ENCODE measurements around the gene UBE2D2. TPM values are rescaled to one million over a fixed set of nuclear protein-coding genes. Genes with fewer than 3 reads are reported as not detected.
"Not testable (repeated sequence)": the region's sequence is repeated elsewhere in the genome, so short reads cannot be mapped to it uniquely, and the experiment has no call there.

UBE2D2 gene
- polyA plus RNA-seq, 4 donors = 74.3 to 118 (median 95.3) TPM

GRCh38 chr5:139600336-139600949 is 39.3 kb downstream of the UBE2D2 start:
- H3K27me3 ChIP-seq (ENCODE audit: control insufficient read depth in 3 of 3, insufficient read depth in 3 of 3, low read length in 3 of 3) = no peaks in the 10 kb centered on the region
- no peak overlapping the region for H3K4me3 ChIP-seq (ENCODE audit: low read depth in 1 of 3, low read length in 3 of 3)
- H3K9me3 ChIP-seq (ENCODE audit: control insufficient read depth in 2 of 2, insufficient read depth in 1 of 2, low read depth in 1 of 2, low read length in 1 of 2) = no peaks in the 10 kb centered on the region
- no peaks in the 10 kb centered on the region for H3K4me1 ChIP-seq (ENCODE audit: control insufficient read depth in 3 of 3, insufficient read depth in 2 of 3, low read depth in 1 of 3, low read length in 2 of 3)
- no peak overlapping the region for H3K27ac ChIP-seq (ENCODE audit: low read depth in 1 of 3, low read length in 2 of 3)
- FAIRE-seq (no peak), DNase-seq (no peak)
- 87 to 92% (median 89%) methylated on average over 7 of the region's 7 CpGs for WGBS, 3 donors
- H3K36me3 ChIP-seq (ENCODE audit: control insufficient read depth in 3 of 3, insufficient read depth in 2 of 3, low read depth in 1 of 3, low read length in 3 of 3) = peaks cover 7 to 43% (median 13%) of the 10 kb centered on the region in 3 donors

DNA sequence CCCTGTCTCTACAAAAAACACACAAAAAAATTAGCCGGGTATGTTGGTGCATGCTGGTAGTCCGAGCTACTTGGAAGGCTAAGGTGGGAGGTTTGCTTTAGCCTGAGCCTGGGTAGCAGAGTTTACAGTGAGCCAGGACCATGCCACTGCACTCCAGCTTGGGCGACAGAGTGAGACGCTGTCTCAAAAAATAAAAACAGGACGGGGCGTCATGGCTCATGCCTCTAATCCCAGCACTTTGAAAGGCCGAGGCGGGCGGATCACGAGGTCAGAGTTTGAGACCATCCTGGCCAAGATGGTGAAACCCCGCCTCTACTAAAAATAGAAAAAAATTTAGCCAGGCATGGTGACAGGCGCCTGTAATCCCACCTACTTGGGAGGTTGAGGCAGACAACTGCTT is 40.3 kb downstream of the UBE2D2 start:
- no peaks in the 10 kb centered on the region for H3K4me1 ChIP-seq (ENCODE audit: control insufficient read depth in 3 of 3, insufficient read depth in 2 of 3, low read depth in 1 of 3, low read length in 2 of 3)
- DNase-seq (no peak), FAIRE-seq (no peak)
- H3K27me3 ChIP-seq (ENCODE audit: control insufficient read depth in 3 of 3, insufficient read depth in 3 of 3, low read length in 3 of 3) = no peaks in the 10 kb centered on the region
- H3K27ac ChIP-seq (ENCODE audit: low read depth in 1 of 3, low read length in 2 of 3) = no peak overlapping the region
- H3K9me3 ChIP-seq (ENCODE audit: control insufficient read depth in 2 of 2, insufficient read depth in 1 of 2, low read depth in 1 of 2, low read length in 1 of 2) = no peaks in the 10 kb centered on the region
- H3K4me3 ChIP-seq (ENCODE audit: low read depth in 1 of 3, low read length in 3 of 3) = no peak overlapping the region
- peaks cover 7 to 51% (median 13%) of the 10 kb centered on the region in 3 donors for H3K36me3 ChIP-seq (ENCODE audit: control insufficient read depth in 3 of 3, insufficient read depth in 2 of 3, low read depth in 1 of 3, low read length in 3 of 3)
- WGBS, 3 donors = 92 to 94% (median 94%) methylated on average over 12 of the region's 12 CpGs

- H3K4me3 ChIP-seq (ENCODE audit: low read depth in 1 of 3, low read length in 3 of 3); H3K27ac ChIP-seq (ENCODE audit: low read depth in 1 of 3, low read length in 2 of 3); DNase-seq; FAIRE-seq; H3K27me3 ChIP-seq (ENCODE audit: control insufficient read depth in 3 of 3, insufficient read depth in 3 of 3, low read length in 3 of 3); H3K9me3 ChIP-seq (ENCODE audit: control insufficient read depth in 2 of 2, insufficient read depth in 1 of 2, low read depth in 1 of 2, low read length in 1 of 2); H3K4me1 ChIP-seq (ENCODE audit: control insufficient read depth in 3 of 3, insufficient read depth in 2 of 3, low read depth in 1 of 3, low read length in 2 of 3): not testable (repeated sequence)
- H3K36me3 ChIP-seq (ENCODE audit: control insufficient read depth in 3 of 3, insufficient read depth in 2 of 3, low read depth in 1 of 3, low read length in 3 of 3) = peaks cover 7 to 54% (median 13%) of the 10 kb centered on the region in 3 donors
- 91 to 93% (median 91%) methylated on average over 9 of the region's 9 CpGs for WGBS, 3 donors
Observed at GRCh38 chr5:139601948-139602347, 40.8 kb downstream of the UBE2D2 start.

DNA sequence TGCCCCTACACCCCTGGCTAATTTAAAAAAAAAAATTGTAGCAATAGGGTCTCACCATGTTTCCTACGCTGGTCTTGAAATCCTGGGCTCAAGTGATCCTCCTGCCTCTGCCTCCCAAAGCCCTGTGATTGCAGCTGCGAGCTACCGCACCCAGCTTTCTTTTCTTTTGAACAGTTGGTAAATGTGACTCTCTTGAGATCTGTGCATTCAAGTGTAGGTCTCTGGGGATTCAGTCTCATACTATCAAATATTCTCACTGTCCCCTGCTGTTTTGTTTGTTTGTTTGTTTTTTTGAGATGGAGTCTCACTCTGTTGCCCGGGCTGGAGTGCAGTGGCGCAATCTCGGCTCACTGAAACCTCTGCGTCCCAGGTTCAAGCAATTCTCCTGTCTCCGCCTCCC is 44.7 kb downstream of the UBE2D2 start:
- Histone ChIP-seq H3K36me3 (ENCODE audit: control insufficient read depth in 3 of 3, insufficient read depth in 2 of 3, low read depth in 1 of 3, low read length in 3 of 3) (peaks cover 3 to 46% (median 11%) of the 10 kb centered on the region in 3 donors), H3K4me1 (ENCODE audit: control insufficient read depth in 3 of 3, insufficient read depth in 2 of 3, low read depth in 1 of 3, low read length in 2 of 3) (no peaks in the 10 kb centered on the region), H3K9me3 (ENCODE audit: control insufficient read depth in 2 of 2, insufficient read depth in 1 of 2, low read depth in 1 of 2, low read length in 1 of 2) (no peaks in the 10 kb centered on the region), H3K27me3 (ENCODE audit: control insufficient read depth in 3 of 3, insufficient read depth in 3 of 3, low read length in 3 of 3) (no peaks in the 10 kb centered on the region), H3K4me3 (ENCODE audit: low read depth in 1 of 3, low read length in 3 of 3) (no peak overlapping the region), H3K27ac (ENCODE audit: low read depth in 1 of 3, low read length in 2 of 3) (no peak overlapping the region)
- 90 to 96% (median 96%) methylated on average over 8 of the region's 8 CpGs for WGBS, 3 donors
- DNase-seq = no peak
- FAIRE-seq = no peak

DNA sequence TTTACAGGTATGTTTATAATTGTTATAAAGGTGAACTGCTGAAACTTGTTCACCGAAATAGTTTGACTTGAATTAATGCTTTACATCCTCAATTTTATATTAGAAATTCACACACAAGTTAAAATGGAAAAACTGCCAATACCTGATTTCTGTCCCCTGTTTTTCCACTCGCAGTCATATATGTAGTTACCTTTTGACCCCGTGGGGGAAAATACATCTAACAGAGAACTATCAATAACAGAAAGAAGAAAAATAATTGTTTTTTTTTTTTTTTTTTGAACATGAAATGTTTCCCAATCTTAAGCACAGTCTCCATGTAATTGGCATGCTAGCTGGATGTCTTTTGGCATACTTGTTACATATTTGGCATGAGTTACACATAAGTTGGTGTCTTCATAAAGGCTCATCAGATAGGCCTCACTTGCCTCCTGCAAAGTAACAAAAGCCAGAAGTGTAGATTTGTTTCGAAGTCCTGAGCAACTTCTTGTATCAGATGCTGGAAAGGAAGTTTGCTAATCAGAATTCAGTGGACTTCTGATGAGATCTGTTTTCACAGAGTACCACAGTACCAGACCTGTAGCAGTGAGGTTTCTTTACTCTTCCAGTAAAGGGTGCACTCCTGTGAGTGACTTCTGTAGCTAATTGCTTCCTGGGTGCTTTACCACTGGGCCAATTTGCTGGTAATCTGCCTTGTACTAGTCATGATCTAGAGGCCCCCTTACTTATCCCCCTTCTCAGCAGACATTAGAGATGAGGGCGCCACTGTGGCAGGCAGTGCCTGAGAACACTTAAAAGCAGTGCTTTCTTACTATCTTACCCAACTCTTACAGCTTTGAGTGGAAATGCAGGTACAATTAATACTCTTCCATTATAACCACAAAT is 50.8 kb downstream of the UBE2D2 start:
- Histone ChIP-seq H3K4me3 (ENCODE audit: low read depth in 1 of 3, low read length in 3 of 3) (no peak overlapping the region), H3K4me1 (ENCODE audit: control insufficient read depth in 3 of 3, insufficient read depth in 2 of 3, low read depth in 1 of 3, low read length in 2 of 3) (no peaks in the 10 kb centered on the region), H3K27ac (ENCODE audit: low read depth in 1 of 3, low read length in 2 of 3) (no peak overlapping the region), H3K27me3 (ENCODE audit: control insufficient read depth in 3 of 3, insufficient read depth in 3 of 3, low read length in 3 of 3) (no peaks in the 10 kb centered on the region), H3K36me3 (ENCODE audit: control insufficient read depth in 3 of 3, insufficient read depth in 2 of 3, low read depth in 1 of 3, low read length in 3 of 3) (peaks cover 0 to 23% (median 0%) of the 10 kb centered on the region in 3 donors), H3K9me3 (ENCODE audit: control insufficient read depth in 2 of 2, insufficient read depth in 1 of 2, low read depth in 1 of 2, low read length in 1 of 2) (no peaks in the 10 kb centered on the region)
- DNase-seq = no peak
- FAIRE-seq = no peak
- 83 to 85% (median 84%) methylated on average over 5 of the region's 5 CpGs for WGBS, 3 donors

GRCh38 chr5:139619861-139620260 is 58.7 kb downstream of the UBE2D2 start:
- no peaks in the 10 kb centered on the region for H3K27me3 ChIP-seq (ENCODE audit: control insufficient read depth in 3 of 3, insufficient read depth in 3 of 3, low read length in 3 of 3)
- WGBS, 3 donors = 80 to 88% (median 85%) methylated on average over 5 of the region's 5 CpGs
- peaks cover 8 to 57% (median 12%) of the 10 kb centered on the region in 3 donors for H3K36me3 ChIP-seq (ENCODE audit: control insufficient read depth in 3 of 3, insufficient read depth in 2 of 3, low read depth in 1 of 3, low read length in 3 of 3)
- H3K4me1 ChIP-seq (ENCODE audit: control insufficient read depth in 3 of 3, insufficient read depth in 2 of 3, low read depth in 1 of 3, low read length in 2 of 3) = no peaks in the 10 kb centered on the region
- H3K4me3 ChIP-seq (ENCODE audit: low read depth in 1 of 3, low read length in 3 of 3) = no peak overlapping the region
- no peak for FAIRE-seq
- DNase-seq = no peak
- H3K27ac ChIP-seq (ENCODE audit: low read depth in 1 of 3, low read length in 2 of 3) = no peak overlapping the region
- H3K9me3 ChIP-seq (ENCODE audit: control insufficient read depth in 2 of 2, insufficient read depth in 1 of 2, low read depth in 1 of 2, low read length in 1 of 2) = no peaks in the 10 kb centered on the region

DNA sequence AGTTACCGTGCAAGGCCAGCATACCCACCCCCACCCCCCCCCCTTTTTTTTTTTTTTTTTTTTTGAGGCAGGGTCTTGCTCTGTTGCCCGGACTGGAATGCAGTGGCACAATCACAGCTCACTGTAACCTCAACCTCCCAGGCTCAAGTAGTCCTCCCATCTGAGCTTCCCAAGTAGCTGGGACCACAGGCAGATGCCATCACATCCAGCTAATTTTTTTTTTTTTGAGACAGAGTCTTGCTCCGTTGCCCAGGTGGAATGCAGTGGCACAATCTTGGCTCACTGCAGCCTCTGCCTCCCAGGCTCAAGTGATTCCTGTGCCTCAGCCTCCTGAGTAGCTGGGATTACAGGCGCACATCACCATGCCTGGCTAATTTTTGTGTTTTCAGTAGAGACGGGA is 64.3 kb downstream of the UBE2D2 start:
- WGBS, 3 donors = 93 to 100% (median 98%) methylated on average over 5 of the region's 5 CpGs
- H3K27ac ChIP-seq (ENCODE audit: low read depth in 1 of 3, low read length in 2 of 3) = not testable (repeated sequence)
- peaks cover 15 to 47% (median 19%) of the 10 kb centered on the region in 3 donors for H3K36me3 ChIP-seq (ENCODE audit: control insufficient read depth in 3 of 3, insufficient read depth in 2 of 3, low read depth in 1 of 3, low read length in 3 of 3)

GRCh38 chr5:139630855-139631254 is 69.7 kb downstream of the UBE2D2 start:
- Histone ChIP-seq H3K9me3 (ENCODE audit: control insufficient read depth in 2 of 2, insufficient read depth in 1 of 2, low read depth in 1 of 2, low read length in 1 of 2) (no peaks in the 10 kb centered on the region), H3K27me3 (ENCODE audit: control insufficient read depth in 3 of 3, insufficient read depth in 3 of 3, low read length in 3 of 3) (no peaks in the 10 kb centered on the region), H3K4me1 (ENCODE audit: control insufficient read depth in 3 of 3, insufficient read depth in 2 of 3, low read depth in 1 of 3, low read length in 2 of 3) (peaks cover 0 to 10% (median 4%) of the 10 kb centered on the region in 3 donors), H3K36me3 (ENCODE audit: control insufficient read depth in 3 of 3, insufficient read depth in 2 of 3, low read depth in 1 of 3, low read length in 3 of 3) (peaks cover 3 to 20% (median 18%) of the 10 kb centered on the region in 3 donors), H3K27ac (ENCODE audit: low read depth in 1 of 3, low read length in 2 of 3) (no peak overlapping the region), H3K4me3 (ENCODE audit: low read depth in 1 of 3, low read length in 3 of 3) (no peak overlapping the region)
- FAIRE-seq (no peak), DNase-seq (no peak)

More for the DNA sequence above, 64.3 kb downstream of the UBE2D2 start:
- not testable (repeated sequence) for H3K4me1 ChIP-seq (ENCODE audit: control insufficient read depth in 3 of 3, insufficient read depth in 2 of 3, low read depth in 1 of 3, low read length in 2 of 3); H3K4me3 ChIP-seq (ENCODE audit: low read depth in 1 of 3, low read length in 3 of 3); DNase-seq; H3K27me3 ChIP-seq (ENCODE audit: control insufficient read depth in 3 of 3, insufficient read depth in 3 of 3, low read length in 3 of 3); H3K9me3 ChIP-seq (ENCODE audit: control insufficient read depth in 2 of 2, insufficient read depth in 1 of 2, low read depth in 1 of 2, low read length in 1 of 2); FAIRE-seq
